Midbrain (tissue), 1 donor: ENCODE results near the gene GPATCH2L.

Source experiments
- DNase-seq: peaks from one replicate; lab custom pipeline; 2025; lab: John Stamatoyannopoulos, UW

Gene GPATCH2L

GRCh38 chr14:76201162-76201561, 49.4 kb downstream of the GPATCH2L start:
- no peak for DNase-seq

DNA sequence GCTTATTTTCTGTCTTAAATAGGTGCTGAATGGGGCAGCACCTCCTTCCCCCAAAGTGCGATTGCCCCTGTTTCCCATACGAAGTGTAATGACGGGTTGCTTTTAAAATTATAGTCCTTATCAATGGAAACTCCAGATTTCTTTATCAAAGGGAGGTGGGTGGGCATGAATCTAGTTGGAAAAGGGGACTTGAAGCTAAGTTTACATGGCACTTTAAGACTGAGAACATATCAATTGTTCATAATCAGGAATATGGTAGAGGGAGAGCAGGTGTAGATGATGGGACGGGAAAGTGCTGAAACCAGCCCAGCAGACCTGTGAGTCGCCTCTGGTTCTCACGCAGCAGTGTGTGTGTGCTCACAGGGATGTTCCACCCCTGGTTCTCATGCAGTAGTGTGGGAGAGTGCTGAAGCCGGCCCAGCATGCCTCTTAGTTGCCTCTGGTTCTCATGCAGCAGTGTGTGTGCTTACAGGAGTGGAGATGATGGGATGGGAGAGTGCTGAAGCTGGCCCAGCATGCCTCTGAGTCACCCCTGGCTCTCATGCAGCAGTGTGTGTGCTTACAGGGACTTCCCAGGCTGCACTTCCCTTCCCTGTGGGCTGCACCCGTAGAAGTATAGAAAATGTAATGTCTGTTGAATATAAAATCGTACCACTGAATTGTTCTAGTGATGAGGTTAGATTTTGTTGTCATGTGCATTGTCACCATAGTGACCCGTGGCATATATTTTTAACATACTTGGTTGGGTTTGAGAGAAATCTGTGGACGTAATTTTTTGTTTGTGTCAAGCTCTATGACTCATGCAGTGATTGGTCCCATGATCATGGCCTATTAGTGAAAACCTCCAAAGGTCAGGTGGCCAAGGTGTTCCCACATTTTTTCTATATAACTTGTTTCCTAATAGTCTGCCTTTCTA, 51.6 kb downstream of the GPATCH2L start:
- no peak for DNase-seq

GRCh38 chr14:76204461-76205230, 52.9 kb downstream of the GPATCH2L start:
- DNase-seq: no peak

DNA sequence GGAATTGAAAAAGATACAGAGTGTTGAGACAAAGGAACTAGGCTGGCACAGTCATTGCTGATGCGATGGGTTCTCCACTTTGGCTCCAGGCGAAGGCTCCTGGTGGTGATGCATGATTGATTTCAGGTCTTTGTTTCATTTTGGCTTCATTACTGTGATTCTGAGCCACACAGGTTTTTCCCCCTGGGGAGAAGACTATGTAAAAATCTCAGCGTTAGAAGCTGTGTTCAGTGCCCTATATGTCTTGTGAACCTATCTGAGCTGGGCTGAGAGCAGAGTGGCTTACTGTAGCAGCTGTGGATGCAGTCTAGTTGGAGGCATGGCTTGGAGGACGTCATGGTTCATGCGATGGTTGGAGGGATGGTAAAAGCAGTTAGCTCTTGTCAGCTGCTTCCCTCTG, 54.0 kb downstream of the GPATCH2L start:
- DNase-seq: no peak

DNA sequence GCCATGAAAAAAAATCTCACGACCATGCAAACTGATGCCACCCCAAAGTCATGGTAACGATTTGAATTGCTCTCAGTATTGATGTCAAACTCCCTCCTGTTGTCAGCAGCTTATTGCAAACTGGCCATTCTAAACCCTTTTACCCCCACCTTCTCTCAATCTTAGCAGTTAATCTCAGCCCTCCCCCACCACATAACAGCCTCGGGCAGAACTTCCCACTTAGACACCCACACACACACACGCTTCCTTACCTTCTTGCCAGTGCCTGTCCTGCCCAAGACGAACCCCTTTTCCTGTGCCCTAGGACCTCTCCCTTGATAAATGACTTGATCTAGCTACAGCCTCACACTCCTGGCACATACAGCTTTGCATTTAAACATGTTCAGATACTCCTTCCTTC, 56.6 kb downstream of the GPATCH2L start:
- no peak for DNase-seq

- DNase-seq: no peak
These were observed 60.5 kb downstream of the GPATCH2L start for GRCh38 chr14:76212242-76212641.

GRCh38 chr14:76217179-76217578, 65.5 kb downstream of the GPATCH2L start:
- DNase-seq: no peak

- no peak for DNase-seq
These were observed 66.9 kb downstream of the GPATCH2L start for GRCh38 chr14:76218662-76219061.

DNA sequence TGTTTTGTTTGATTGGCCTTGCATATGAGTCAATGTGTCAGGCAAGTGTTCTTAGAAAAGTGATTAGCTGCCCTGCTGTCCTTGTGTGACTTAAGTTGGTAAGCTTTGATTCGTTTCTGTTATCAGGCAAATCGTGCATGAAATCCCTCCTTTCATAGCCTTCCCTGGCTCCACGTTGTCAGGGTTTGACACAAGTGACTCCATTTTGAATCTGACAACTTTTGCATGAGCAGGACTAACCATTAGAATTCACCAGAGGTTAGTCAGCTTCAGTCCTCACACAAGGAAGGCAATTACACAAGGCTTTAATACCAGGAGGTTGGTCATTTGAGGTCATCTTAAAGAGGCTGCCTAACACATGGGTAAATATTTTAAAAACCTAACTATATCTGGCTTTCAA, 68.2 kb downstream of the GPATCH2L start:
- DNase-seq: no peak

DNA sequence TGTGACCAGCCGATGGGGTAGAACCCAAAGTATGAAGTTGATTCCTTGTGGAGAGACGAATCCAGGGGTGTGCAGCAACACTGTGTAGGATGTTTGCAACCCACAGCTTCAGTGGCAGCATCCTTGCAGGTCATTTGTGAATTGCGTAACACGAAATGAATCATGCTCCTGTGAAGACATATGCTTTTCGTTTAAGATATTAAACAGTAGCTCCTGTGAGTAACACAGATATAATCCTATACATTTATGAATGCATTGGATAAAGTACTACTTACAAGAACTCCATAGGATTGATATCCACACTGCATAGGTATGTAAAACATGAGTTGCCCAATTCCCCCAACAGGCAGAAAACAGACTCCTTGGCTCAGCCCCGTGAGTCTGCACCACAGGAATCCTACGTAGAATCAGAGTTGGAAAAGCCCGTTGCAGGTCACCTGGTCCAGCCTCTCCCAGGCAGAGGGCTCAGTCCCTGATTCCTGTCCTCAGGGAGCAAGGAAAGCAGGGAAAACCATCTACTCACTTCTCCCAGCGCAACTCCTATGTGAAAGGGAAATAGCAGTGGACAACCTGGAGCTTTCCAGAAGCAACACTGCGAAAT, 75.8 kb downstream of the GPATCH2L start:
- no peak for DNase-seq

DNA sequence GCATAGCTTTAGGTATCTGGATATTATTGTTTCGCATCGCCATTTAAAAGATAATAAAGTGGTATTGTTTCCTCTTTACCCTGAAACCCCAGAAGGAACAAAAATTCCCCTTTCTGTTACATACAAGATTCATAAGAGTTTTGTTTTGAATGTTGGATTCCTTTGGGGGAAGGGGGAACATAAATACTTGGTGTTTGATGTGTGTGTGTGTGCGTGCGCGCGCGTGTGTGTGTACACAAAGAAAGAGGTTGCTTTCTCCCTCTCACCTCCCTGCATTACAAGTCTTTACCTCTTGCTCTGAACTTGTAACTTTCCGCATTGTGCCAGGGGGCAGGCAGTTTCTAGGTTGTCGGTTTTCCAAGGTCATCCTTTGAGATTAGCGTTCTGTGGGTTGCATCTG, 76.4 kb downstream of the GPATCH2L start:
- DNase-seq: no peak

GRCh38 chr14:76232800-76233199, 81.1 kb downstream of the GPATCH2L start:
- DNase-seq: no peak

DNA sequence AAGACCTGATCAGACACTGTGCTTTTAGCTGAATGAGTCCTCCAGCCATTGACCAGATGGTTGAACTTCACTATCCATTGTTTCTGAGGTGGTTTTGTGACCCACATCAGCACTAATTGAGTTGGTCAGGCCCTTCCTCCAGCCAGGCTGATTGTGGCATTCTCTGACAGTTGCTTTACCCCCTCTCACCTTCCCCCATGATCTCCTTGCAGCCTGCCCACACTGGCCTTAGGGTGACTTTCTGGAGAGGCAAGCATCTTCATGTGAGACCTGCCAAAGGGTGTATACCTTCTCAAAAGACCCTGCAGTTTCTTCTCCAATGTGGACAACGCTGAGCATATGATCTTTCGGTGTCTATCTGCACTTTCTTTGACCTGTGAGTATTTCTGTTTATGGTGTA, 83.9 kb downstream of the GPATCH2L start:
- no peak for DNase-seq

DNA sequence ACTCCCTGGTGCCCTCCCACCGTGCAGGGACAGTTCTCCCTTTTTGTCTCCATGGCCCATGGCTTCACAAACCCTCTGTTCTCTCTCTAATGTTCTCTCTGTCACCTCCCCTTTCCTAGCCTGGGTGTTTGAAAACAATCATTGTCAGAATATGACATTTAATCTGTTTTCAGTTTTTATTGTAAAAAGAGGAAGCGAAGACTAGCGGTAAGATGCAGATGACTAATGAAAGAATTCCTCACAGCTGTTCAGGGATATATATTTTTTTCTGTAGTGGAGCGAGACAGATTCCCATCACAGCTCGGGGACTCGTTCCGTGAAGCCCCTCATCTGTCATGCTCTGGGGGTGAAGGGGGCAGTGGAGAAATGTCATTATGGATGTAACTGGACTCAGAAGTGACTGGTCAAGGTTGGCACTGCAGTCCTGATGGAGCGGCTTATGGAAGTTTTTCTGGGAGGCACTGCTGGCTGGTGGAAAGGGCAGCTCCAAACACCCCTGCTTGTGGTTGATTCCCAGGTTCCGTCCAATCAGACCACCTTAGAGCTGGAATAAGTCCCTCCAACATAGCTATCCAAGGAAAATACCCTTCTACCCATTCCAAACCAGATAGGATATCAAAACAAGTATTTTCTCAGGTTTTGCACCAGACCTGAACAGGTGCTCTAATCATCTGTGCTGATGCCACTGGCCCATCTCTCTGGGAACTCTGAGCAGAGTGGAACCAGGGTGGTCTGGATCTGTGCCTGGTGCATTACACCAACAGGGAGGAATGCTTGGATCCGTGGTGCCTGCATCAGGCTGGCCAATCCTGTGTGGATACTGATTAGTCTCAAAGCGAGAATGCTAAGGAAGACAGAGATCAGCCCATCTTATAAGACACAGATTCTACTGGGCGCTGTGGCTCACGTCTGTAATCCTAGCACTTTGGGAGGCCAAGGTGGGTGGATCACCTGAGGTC, 84.7 kb downstream of the GPATCH2L start:
- DNase-seq: no peak

- DNase-seq: no peak
These were observed 85.7 kb downstream of the GPATCH2L start for GRCh38 chr14:76237349-76237990.

DNA sequence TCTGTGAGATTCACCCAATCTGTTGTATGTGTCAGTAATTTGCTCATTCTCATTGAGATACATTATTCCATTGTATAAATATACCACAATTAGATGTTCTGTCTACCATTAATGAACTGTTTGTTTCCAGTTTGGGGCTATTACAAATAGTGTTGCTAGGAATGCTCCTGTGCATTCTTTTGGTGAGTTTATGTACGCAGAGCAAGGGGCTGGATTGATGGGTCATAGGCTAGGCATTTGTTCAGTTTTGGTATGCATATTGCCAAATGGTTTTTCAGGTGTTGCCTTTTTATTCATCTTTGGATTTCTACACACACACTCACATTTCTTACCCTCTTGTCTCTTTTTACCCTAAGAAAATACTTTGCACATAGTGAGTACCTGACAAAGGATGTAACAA, 93.4 kb downstream of the GPATCH2L start:
- DNase-seq: no peak

- no peak for DNase-seq
These were observed 98.6 kb downstream of the GPATCH2L start for GRCh38 chr14:76250302-76250701.

DNA sequence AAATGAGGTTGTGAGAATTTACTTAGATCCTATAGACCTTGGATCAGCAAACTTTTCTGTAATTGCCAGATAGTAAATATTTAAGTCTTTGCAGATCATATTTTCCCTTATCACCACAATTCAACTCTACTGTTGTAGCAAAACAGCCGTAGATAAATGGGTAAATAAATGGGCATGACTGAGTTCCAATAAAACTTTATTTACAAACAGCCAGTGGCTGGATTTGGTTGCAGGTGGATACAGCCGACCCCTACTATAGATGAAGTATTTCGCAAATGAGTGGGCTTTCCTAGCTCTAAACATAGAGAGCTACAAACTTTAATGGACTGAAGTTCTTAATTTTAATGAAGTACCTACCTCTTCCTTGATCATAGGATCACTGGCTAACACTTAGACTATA, 100.7 kb downstream of the GPATCH2L start:
- DNase-seq: no peak

DNA sequence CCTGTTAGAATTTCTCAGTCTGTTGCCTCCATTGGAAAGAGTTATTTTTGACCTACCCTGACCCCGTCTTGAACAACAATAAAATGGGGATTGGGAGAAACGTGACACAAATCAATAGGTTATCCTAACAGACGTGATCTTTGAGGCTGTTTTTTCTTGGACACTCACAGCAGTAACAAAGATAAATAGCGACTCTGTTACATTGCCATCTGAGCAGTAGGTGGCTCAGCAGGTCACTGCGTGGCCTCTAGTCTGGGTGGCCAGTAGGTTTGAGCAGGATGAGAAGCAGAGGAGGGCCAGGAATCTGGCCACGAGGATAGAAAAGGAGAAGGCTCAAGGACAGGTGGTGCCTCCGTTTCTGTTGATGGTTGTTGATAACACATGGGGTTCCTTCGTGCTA, 101.4 kb downstream of the GPATCH2L start:
- no peak for DNase-seq

- DNase-seq: no peak
These were observed 104.8 kb downstream of the GPATCH2L start for GRCh38 chr14:76256545-76256944.
